HG03521 (cell line): Measurements from ENCODE around the gene CUL4A.
"Not testable (repeated sequence)": the region's sequence is repeated elsewhere in the genome, so short reads cannot be mapped to it uniquely, and the experiment has no call there.

Experiments
- ATAC-seq: cut with Tn5 transposase; IDR thresholded peaks from one replicate; pipeline ENCODE4 v1.9.1; 2021; ENCODE audit warnings: mild to moderate bottlenecking, moderate library complexity; ENCODE audit not compliant: unreplicated experiment

The CUL4A gene

DNA sequence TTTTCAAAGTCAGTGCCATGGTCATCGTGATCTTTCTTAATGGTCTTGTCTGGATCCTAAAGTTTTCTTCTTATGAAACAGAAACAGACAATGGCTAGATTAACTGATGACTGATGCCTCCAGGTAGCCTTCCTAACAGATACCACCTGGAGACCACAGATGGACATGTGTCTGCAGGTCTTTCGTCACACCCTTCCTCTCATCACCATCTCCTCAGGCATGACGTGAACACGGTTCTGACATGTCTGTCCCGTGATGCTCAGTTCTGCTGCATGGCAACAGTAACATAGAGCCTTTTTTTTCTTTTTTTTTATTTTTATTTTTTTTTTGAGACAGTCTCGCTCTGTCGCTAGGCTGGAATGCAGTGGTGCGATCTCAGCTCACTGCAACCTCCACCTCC is 74.5 kb downstream of the CUL4A start:
- ATAC-seq = no peak

DNA sequence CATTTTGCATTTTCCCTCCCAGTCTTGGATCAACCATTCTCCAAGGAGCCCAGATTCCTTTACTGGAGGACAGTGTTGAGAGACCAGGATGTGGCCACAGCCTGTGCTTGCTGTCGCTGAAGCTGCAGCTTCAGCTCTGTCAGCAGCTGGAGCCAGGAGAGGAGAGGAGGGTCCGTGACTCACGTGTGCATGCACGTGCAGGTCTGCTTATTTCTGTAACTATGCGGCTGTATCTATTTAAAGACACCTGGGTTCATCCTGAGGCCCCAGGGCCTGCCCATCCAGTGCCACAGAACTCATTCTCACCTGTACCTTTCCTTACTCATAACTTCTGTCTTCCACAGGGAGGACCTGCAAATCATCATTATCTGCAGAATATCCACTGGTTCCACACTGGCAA is 79.5 kb downstream of the CUL4A start:
- no peak for ATAC-seq

DNA sequence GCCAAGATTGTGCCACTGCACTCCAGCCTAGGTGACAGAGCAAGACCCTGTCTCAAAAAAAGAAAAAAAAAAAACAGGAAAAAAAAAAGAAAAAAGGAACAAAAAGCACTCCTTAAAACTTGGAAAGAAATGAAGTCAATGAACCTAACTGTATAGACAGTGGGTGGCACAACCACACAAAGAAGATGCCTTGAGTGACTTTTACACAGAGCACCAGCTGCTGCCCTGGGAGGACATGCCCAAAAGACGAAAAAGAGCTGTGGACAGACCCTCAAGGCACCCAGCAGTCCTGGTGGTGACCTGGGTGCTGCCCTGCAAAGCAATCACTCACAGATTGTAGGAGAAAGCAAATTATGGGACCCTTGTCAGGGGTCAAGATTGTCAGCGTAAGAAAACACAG is 81.7 kb downstream of the CUL4A start:
- no peak for ATAC-seq

DNA sequence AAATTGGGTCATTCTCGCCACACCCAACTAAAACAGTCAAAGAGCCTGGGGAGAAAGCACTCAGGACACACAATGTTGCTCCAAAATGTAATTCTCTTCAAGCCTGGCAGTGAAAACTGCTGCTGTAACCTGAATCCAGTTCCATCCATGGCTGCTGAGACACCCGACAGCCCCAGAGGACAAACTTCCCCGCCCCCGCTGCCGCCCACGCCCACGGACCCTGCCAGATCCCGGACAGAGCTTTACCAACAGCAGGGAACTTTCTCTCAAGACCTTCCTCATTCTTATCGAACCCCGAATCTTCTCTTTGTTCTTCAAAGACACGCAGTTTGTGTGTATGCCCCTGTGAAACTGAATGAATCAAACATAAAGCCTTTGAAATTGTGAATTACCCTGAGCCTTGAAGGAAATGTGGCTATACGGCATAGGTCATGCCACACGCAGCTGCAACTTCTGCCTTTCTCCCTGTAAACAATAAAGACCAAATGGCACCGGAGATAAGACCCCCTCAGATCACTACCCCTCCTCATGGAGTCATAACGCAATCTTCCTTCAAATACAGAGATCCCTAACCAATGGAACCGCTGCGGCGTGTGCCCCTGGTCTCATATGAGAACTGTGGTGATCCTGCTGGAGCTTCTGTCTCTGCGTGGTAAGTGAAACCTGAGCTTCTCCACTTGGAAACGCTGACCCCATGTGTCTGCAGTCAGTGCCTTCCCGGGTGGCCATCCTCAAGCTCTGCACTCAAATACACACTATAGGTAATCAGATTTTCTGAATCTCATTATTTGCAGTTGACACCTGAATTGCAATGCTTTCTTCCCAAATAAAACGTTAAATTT is 82.8 kb downstream of the CUL4A start:
- ATAC-seq = no peak

DNA sequence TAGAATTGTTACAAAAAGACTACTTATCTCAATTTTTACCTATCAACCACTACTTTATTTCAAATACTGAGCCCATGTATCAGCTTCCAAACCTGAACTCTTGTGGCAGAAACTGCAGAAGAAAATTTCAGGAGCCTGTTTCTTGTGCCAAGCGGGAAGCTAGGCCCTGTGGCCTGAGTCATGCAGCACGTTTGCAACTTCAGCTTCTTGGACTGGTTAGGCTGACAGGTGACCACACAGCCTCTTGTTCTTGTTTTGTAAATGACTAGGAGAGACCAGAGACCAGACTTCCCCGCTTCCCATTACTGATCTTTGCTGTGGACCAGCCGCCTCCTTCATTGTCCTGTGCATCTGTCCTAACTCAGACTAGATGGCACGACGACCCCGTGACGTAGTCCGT is 84.3 kb downstream of the CUL4A start:
- ATAC-seq = no peak

DNA sequence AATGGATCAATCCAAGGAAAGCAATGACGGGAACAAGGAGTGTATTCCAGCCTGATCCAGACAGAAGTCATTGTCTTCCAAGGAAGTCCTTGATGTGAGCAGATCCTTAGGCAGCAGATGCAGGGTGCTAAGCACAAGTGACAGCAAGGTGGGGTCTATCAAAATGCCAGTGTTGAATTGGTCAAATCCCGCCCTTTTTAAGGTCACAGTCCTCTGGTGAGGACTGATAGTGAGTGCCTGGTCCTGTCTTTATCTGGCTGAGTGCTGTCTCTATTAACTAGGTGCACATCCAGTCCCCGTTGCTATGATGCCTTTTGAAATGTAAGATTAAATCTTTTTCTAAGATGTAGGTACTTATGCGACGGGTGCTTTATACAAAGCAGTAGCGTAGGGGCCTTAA is 86.4 kb downstream of the CUL4A start:
- no peak for ATAC-seq

DNA sequence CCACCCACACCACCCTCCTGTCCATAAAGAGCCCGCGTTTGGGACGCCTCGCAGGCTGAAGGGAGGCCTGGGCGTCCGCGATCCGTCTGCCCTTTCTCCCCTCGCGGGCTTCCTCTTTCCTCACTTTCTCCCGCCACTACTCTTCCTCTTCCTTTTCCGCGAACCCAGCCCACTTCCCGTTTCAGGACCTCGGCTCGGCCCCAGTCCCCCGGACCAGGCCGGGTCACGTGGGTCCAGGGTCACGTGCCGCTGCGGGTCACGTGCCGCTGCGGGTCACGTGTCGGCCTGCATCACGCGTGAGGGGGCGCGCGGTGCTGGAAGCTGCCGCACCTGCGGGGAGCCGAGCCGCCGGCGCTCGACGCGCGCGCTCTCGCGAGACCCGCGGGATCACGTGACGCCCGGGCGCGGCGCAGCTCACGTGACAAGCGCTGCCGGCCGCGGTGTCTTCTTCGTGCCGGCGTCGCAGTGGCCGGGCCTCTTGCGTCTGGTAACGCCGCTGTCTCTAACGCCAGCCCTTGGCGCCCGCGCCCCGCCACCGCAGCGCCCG is 87.5 kb downstream of the CUL4A start, which contains the start of gene LAMP1:
Gene LAMP1 (plus strand): TSS at position 417 of the 547 bp plus-strand sequence. CDS start 196 bp downstream, outside the sequence.
- ATAC-seq = peak; percentile 85

DNA sequence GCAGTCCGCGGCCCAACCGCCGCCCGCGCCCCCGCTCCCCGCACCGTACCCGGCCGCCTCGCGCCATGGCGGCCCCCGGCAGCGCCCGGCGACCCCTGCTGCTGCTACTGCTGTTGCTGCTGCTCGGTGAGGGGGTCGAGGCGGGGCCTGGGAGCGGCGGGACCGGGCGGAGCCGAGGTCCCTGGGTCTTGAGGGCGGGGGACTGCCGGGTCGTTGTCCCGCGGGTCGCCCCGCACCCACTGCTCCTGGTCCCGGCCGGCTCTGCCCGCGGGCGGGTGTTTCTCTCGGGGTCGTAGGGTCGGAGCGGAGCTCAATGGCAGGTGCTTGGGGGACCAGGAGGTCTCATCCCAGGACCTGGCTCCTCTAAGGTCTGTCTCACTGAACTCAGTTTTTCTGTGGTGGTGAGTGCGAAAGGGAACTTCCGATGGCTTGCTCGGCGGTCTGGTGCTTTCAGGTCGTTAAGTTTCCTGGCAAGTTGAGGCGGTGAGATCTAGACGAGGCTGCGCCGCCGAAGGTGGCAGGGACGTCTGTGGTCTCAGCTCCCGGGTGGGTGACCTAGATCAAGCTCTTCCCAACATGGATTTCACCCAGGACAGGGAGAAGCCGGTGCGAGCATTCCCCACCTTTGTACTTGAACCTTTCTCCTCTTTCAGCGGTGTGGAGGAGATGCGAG is 88.1 kb downstream of the CUL4A start:
- ATAC-seq = peak; percentile 26

DNA sequence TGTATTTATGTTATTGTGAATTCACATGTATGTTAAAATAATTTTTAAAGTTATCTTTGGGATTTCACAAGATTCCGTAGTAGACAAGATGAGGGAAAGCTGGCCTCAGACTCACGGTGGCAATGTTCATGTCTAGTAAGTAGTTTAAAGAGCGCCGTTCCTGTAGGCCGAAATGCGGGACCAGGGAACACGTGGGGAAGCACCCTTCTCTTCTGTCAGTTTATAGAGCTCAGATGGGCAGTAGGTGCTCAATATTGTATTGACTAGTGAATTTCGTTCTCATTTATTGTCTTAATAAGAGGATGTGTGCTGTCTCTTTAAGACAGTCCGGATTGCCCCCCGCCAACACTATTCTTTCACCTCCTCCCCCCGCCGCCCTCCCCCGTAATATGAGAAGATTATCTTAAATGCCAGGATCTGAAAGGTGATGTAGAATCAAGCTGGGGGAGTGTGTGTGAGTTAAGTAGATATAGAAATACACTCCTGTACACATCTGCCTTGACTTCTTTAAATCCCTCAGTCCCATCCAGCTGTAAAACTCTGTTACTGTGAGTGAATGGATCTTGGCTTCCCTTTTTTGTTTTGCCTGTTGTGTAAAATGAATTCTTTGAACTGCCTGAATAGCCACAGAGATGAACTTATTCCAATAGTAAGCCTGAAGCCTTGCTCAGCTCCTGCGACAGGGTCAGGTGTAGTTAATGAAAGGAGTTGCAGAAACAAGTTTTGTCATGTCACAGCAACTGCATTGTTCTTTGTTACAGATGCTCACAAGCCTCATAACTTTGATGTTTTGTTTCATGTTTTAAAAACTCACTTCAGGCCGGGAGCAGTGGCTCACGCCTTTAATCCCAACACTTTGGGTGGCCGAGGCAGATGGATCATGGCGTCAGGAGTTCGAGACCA is 88.9 kb downstream of the CUL4A start:
- ATAC-seq = no peak

DNA sequence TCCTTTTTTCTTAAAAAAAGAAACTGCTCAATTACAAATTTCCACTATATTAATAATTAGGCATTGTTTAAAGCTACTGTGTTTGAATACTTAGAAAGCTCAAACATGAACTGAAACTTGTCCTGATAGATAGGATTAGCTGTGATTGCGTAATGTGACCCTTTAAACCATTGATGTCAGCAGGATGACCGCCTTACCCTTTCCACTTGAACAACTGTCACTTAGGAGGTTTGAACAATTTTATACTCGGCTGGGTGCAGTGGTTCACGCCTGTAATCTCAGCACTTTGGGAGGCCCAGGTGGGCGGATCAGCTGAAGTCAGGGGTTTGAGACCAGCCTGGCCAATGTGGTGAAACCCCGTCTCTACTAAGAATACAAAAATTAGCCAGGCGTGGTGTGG is 90.5 kb downstream of the CUL4A start:
- no peak for ATAC-seq

DNA sequence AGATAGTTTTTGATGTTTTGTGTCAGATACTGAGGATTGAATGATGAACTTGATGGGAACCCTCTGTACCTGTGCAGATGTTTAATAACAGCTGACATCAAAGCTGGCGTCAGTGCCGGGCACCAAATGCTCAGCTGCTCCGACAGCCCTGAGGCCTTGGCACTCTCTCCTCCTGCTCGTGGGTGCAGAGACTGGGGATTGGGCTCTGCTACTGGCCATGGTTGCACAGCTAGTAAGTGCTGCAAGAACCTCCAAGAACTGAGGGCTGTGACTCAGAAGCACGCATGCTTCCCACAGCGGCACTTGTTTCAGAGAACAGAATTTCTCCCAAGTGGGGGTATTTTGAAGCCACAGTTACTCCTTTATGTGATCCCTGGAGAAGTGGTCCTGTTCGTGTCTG is 93.6 kb downstream of the CUL4A start:
- no peak for ATAC-seq

DNA sequence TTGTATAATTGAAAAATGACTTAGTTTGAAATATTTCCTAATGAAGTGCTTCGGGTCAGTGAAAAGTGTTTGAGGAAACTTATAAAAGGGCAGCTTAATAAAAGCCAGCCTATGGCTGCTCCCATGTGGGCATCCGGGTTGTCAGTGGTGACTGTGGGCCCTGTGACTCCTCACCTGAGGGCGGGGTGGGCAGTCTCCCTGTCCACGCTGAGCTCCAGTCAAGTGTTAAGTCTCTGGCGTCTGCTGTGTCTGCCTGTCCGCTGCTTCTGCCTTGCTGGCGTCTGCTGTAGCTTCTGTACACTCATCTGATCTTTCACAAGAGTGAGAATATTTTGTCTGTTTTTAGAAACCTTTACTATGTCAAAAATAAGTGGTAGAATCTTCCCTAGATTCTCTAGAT is 94.7 kb downstream of the CUL4A start:
- no peak for ATAC-seq

DNA sequence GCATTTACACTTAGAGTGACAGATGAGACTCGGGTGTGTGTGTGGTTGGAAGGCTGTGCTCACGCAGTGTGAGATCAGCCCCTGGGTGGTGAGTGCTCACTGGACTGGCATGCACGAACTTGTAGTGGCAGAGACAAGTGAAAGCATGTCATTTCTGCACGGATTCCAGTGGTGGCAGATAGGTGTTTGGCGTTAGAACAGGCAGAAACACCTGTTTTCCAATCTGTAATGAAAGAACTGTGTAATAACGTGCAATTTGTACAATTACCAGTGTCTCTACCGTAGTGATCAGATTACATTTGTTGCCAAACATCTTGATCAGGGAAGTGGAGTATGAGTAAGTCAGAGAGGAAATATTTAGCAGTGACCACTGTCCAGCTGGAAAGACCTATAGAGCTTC is 95.8 kb downstream of the CUL4A start:
- ATAC-seq = no peak

DNA sequence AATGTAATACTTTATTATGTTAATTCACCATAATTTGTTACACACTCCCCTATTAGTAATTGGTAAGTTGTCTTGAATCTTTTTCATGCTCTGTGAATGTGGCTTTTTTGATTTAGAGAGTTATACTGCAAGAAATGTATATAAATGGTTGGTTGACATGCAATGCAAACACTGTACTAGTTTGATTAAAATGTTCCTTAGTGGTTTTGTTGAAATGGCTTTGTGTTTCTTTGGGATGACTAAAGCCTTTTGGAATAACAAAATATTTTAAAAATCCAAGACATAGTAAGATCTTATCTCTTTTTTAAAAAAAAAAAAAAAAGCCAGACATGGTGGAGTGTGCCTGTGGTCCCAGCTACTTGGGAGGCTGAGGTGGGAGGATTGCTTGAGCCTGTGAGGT is 98.1 kb downstream of the CUL4A start:
- ATAC-seq = no peak

DNA sequence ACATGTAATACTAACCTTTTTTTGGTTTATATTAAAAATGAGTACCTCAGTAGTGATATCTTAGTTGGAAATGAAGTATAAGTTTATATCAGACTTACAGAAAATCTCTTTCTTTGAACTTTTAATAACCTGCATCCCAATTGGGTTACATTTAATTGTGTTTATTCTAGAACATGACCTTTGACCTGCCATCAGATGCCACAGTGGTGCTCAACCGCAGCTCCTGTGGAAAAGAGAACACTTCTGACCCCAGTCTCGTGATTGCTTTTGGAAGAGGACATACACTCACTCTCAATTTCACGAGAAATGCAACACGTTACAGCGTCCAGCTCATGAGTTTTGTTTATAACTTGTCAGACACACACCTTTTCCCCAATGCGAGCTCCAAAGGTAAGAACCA is 100.1 kb downstream of the CUL4A start:
- ATAC-seq = no peak

DNA sequence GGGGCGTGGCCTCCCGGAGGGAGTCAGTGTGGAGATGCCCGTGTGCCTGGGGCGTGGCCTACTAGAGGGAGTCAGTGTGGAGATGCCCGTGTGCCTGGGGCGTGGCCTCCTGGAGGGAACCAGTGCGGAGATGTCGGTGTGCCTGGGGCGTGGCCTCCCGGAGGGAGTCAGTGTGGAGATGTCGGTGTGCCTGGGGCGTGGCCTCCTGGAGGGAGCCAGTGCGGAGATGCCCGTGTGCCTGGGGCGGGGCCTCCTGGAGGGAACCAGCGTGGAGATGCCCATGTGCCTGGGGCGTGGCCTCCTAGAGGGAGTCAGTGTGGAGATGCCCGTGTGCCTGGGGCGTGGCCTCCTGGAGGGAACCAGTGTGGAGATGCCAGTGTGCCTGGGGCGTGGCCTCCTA is 104.7 kb downstream of the CUL4A start:
- ATAC-seq = not testable (repeated sequence)

DNA sequence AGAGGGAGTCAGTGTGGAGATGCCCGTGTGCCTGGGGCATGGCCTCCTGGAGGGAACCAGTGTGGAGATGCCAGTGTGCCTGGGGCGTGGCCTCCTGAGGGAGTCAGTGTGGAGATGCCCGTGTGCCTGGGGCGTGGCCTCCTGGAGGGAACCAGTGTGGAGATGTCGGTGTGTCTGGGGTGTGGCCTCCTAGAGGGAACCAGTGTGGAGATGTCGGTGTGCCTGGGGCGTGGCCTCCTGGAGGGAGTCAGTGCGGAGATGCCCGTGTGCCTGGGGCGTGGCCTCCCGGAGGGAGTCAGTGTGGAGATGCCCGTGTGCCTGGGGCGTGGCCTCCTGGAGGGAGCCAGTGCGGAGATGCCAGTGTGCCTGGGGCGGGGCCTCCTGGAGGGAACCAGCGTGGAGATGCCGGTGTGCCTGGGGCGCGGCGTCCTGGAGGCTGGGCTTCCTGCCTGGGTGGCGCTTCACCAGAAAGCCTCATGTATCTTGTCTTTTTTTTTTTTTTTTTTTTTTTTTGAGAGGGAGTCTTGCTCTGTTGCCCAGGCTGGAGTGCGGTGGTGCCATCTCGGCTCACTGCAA is 105.6 kb downstream of the CUL4A start:
- not testable (repeated sequence) for ATAC-seq

DNA sequence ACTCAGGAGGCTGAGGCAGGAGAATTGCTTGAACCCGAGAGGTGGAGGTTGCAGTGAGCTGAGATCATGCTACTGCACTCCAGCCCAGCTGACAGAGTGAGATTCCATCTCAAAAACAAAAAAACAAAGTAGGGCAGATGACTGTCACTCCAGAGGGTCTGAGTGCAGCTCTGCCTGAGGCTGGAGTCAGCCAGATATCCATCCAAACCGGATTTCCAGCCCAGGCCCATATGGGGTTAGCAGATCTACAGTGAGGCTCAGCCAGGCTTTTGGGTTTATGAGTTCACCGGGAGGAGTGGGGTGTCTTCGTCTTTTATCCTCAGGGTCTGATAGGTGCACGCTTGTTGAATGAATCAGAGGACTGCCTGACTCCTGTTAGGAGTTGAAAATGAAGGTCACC is 106.6 kb downstream of the CUL4A start:
- ATAC-seq = no peak
